Measurements from ENCODE around the gene PDZD8.

Gene PDZD8

DNA sequence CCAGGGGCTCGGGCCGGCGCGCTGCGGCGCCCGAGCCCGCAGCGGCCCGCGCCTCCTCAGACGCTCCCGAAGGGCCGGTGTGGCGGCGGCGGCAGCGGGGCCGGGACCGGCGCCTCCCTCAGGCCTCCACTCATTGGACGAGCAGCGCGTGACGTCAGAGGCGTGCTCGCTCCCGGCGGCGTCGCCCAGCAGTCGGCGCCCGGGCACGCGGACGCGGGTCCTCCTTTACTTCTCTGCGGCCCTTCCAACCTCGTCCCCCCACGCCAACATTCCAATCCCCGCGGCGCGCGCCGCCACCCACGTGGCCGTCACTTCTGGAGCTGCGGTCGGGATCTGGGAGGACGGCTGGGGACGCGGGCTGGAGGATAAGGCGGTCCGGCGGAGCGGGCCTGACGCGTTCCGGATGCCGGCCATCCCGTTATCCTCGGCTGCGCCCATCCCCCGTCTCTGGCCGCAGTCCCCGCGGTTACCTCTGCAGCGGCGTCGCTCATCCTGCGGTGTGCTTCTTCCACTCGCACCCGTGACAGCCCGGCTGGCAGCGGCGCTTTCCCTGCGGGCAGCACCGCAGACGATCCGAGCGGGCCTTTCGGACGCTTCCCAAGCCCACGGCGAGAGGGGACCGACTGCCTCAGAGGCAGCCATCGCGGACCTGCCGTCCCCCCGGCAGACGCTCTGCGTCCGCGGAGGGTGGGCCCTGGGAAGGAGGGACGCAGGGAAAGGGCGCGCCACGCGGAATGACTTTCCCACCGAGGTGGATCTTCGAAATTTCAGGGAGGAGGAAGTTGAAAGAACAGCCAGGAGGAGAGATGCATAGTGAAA lies at the start of gene PDZD8:
TSS of gene PDZD8 (minus strand) at position 81 of the 819 bp plus-strand sequence. CDS start 213 bp downstream, outside the sequence.
- in situ Hi-C loops (cut with HindIII; ENCODE audit: low sequenced_read_pairs): no loop called here

GRCh38 chr10:117424171-117424570 lies 48.9 kb upstream of the PDZD8 start:
- in situ Hi-C loops (cut with HindIII; ENCODE audit: low sequenced_read_pairs): no loop called here

DNA sequence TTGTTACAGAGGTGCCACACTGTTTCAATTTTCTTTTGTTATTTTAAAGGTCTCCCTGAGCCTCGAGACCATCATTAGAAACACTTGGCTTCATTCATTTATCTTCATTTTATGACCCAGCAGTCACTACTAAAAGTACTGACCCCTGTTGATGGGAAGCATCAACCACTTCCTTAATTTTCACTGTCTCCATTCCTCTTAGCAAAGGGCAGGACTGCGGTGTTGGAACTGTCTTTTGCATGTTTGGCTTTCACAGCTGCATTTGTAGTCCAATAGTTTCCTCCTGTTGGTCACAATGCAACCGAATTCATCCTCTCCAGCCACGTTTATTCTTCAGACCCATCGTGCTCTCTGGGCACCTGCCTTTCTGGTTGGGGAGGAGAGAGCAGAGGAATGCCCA lies 46.7 kb upstream of the PDZD8 start:
- in situ Hi-C loops (cut with HindIII; ENCODE audit: low sequenced_read_pairs): no loop called here

DNA sequence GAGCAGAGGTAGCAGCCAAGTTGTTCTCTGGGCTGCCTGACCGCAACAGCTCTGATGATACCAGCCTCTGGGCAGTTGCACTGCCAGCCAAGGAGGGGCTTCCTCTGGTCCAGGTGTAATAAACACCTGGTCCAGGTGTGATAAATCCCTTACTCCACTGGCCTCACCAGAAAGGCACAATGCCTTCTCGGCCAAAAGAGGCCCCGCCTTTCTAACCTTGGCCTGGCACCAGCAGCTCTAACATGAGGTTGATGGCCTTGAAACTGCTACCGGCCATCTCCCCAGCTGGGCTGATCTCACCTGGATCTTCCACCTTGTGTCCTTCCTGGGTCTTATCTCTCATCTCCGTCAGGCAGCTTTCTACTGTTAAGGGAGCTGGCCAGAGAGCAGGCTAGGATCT lies 45.5 kb upstream of the PDZD8 start:
- in situ Hi-C loops (cut with HindIII; ENCODE audit: low sequenced_read_pairs): no loop called here

GRCh38 chr10:117419921-117420320 lies 44.7 kb upstream of the PDZD8 start:
- in situ Hi-C loops (cut with HindIII; ENCODE audit: low sequenced_read_pairs): no loop called here

- in situ Hi-C loops (cut with HindIII; ENCODE audit: low sequenced_read_pairs): no loop called here
These were observed 43.9 kb upstream of the PDZD8 start for GRCh38 chr10:117419159-117419558.

DNA sequence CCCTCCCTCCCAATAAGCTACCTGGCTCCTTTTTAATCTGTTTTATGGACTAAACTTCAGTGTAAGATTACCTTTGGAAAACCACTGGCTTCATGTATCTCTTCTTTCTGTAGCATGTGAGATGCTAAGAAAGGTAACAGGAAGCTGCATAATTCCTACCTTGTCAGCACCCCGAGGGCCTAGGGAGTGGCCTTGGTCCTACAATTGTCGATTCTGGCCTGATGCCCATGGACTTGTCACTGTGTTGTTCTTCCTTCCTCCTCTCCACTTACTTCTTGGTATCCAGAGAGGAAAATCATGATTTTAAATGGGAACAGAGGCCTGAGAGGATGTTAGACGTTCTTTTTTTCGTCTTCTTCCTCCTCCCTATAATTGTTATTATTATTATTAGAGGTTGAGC lies 42.9 kb upstream of the PDZD8 start:
- in situ Hi-C loops (cut with HindIII; ENCODE audit: low sequenced_read_pairs): no loop called here

DNA sequence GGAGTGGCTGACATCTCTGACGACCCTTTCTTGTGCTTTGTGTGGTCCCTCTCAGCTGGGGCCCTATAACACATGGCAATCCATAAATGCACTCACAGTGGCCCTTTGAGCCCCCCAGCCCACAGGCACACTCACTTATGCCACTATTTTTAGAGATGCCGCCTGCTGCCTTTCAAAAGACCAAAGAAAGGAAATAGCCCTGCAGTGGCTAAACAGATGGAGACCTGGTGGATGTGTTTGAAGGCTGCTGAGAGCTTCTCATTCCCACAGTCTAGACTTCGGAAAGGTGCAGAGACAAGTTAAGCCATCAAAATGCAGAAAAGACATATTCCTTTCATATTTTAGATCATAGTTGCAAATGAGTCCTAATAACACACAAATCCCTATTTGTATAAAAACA lies 42.0 kb upstream of the PDZD8 start:
- in situ Hi-C loops (cut with HindIII; ENCODE audit: low sequenced_read_pairs): no loop called here

DNA sequence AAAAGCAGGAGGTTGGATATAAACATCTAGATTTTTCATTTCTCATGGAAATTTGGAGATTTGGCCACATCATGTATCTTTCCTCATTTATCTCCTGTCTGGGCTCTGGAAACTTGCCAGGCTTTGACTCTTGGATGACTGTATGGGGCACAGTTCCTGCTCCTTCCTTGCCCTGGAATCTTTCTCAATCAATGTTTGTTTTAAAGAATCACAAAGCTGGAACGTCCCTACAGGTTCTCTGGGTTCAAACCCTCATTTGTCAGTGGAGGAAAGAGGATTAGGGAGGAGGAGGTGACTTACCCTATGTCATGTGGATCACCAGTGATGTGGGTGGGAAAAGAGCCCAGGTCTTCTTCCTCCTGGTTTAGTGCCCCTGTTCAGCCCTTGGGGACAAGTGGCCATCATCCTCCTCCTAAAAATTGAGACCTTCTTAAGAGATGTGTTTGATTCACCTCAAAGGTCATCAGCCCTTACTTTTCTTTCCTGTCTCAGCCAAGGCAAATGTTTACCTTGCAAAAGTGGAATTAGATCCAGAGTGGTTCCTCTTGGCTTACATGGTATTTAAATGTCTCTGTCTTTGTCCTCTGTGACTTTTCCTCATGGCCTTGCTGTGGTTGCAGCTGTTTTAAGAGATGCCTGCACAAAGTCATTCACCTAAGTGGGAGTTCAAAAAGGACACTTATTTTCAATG lies 38.8 kb upstream of the PDZD8 start:
- in situ Hi-C loops (cut with HindIII; ENCODE audit: low sequenced_read_pairs): no loop called here

DNA sequence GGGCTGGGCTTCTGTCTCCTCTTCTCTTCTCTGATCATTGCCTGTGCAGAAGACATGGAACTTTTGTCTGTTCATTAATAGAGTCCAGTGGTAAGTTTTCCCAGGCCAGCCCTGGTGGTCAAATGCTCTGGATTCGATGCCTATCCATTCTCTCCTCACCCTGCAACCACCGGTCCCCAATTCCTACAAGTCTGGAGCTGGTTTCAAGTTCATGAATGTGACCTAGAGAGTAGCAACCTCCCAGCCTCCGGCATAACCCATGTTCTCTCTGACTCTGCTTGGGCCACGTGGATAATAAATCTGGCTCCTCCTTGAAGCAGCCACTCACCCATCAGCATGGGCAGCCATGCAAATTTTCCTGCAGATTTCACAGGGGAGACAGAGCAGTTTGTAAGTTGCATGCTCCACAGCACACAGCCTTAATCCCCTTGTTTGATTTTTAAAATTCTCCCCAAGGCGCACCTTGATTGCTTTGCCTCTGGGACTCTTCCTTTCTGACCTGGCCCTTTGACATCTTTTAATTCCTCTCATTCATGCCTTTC lies 37.3 kb upstream of the PDZD8 start:
- in situ Hi-C loops (cut with HindIII; ENCODE audit: low sequenced_read_pairs): no loop called here

GRCh38 chr10:117411479-117412399 lies 36.5 kb upstream of the PDZD8 start:
- in situ Hi-C loops (cut with HindIII; ENCODE audit: low sequenced_read_pairs): no loop called here

DNA sequence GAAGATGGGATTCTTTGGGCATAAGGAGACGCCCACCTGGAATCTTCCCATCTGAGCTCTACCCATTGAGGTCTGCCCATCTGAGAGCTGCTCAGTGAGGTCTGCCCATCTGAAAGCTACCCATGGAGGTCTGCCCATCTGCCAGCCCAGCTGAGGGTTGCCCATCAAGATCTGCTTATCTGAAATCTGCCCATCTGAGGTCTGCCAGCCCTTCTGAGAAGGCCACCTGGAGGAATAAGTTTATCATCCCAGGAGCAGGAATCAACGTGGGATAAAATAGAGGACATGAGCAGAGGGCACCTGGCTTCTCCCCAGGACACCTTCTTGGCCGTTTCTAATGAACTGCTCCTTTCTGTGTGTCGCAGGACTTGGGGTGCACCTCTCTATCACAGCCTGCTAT lies 35.3 kb upstream of the PDZD8 start:
- in situ Hi-C loops (cut with HindIII; ENCODE audit: low sequenced_read_pairs): no loop called here

GRCh38 chr10:117409549-117410305 lies 34.5 kb upstream of the PDZD8 start:
- in situ Hi-C loops (cut with HindIII; ENCODE audit: low sequenced_read_pairs): no loop called here

GRCh38 chr10:117408436-117409384 lies 33.5 kb upstream of the PDZD8 start:
- in situ Hi-C loops (cut with HindIII; ENCODE audit: low sequenced_read_pairs): no loop called here

DNA sequence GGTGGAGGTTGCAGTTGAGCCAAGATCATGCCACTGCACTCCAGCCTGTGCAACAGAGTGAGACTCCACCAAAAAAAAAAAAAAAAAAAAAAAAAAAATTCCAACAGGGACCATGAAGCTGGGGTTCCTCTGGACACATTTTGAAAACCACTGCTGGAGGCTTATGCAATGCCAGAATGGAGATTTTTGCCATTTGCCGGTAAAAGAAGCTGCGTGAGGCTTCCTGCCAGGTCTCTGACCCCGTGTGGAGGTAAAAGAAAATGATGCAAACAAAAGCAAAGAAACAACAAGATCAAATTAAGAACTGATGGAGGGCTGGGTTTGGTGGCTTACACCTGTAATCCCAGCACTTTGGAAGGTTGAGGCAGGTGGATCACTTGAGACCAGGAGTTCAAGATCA lies 30.5 kb upstream of the PDZD8 start:
- in situ Hi-C loops (cut with HindIII; ENCODE audit: low sequenced_read_pairs): no loop called here

DNA sequence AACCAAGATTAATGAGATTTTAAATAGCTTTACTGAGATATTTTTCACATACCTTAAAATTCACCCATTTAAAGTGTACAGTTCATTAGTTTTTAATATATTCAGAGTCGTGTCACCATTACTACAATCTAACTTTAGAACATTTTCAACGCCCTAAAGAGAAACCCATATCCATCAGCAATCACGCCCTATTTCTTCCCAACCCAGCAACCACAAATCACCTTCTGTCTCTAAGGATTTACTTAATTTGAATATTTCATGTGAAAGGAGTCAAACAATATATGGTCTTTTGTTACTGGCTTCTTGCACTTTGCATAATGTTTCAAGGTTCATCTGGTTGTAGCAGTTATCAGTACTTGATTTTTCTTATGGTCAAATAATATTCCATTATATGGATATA lies 25.1 kb upstream of the PDZD8 start:
- in situ Hi-C loops (cut with HindIII; ENCODE audit: low sequenced_read_pairs): no loop called here

DNA sequence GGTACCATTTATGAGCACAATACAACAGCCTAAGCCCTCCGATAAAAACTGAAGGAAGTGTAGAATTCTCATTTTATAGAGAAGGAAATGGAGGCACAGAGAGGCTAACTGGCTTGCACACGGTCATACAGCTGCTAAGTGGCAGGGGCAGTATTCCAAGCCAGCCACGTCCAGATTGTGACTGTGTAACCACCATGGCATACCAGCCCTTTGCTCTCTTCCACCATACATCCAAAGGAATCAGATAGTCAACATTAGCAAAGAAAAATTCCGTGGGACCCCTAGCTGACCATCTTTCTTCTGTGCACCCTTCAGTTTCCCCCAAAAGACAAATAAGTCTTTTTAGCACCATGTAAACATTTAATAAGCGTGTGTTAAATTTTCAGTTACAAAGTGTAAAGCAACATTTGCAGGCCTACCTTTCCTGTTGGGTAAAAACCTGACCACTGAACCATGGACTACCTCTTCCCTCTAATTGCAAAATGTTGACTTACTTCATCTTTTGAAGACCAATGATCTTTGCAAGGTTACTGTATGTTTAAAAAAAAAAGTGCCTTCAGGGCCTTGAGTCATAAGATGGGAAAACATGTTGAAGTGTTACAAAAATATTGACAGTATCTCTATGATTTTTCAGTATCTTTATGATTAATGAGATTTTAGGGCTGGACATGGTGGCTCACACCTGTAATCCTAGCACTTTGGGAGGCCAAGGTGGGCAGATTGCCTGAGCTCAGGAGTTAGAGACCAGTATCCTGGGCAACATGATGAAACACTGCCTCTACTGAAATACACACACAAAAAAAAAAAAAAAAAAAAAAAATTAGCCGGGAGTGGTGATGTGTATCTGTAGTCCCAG lies 24.3 kb upstream of the PDZD8 start:
- in situ Hi-C loops (cut with HindIII; ENCODE audit: low sequenced_read_pairs): no loop called here

- in situ Hi-C loops (cut with HindIII; ENCODE audit: low sequenced_read_pairs): no loop called here
These were observed 22.8 kb upstream of the PDZD8 start for GRCh38 chr10:117398029-117398428.
